Neutrophil (primary cell): Measurements from ENCODE around the gene GADD45GIP1.

ENCODE experiments used
- H3K27ac ChIP-seq: fragments of 200-600 bp; sonication (generic); 2 replicates; pipeline ENCODE4 v1.5.1; 2016; ENCODE audit warnings: mild to moderate bottlenecking, moderate library complexity
- H3K27me3 ChIP-seq: fragments of 200-600 bp; sonication (generic); 2 replicates; pipeline ENCODE4 v1.6.0; 2016; ENCODE audit warnings: mild to moderate bottlenecking
- H3K36me3 ChIP-seq: fragments of 200-600 bp; sonication (generic); 2 replicates; pipeline ENCODE4 v1.5.1; 2017
- H3K4me1 ChIP-seq, 2 experiments: fragments of 200-600 bp in 1 of 2; sonication (generic) in 1 of 2; 1 replicate in 1 of 2; 2 replicates in 1 of 2; pipeline versions ENCODE4 v1.5.1 to v1.6.1; 2013 to 2016; ENCODE audit warnings: low read depth in 1 of 2, low read length in 1 of 2, mild to moderate bottlenecking in 1 of 2, moderate library complexity in 1 of 2; ENCODE audit not compliant: control insufficient read depth in 1 of 2, insufficient read depth in 1 of 2
- H3K4me3 ChIP-seq, 2 experiments: fragments of 200-600 bp in 1 of 2; sonication (generic) in 1 of 2; 1 replicate in 1 of 2; 2 replicates in 1 of 2; pipeline ENCODE4 v1.5.1; 2013 to 2016; ENCODE audit warnings: low read depth in 1 of 2, low read length in 1 of 2, mild to moderate bottlenecking in 1 of 2, moderate library complexity in 1 of 2
- H3K9me3 ChIP-seq: fragments of 200-600 bp; sonication (generic); 2 replicates; pipeline ENCODE4 v1.5.1; 2016
- CTCF ChIP-seq: fragments of 200-600 bp; sonication (generic); IDR thresholded peaks from 2 replicates; pipeline ENCODE4 v1.5.1; 2016; ENCODE audit warnings: antibody characterized with exemption

The GADD45GIP1 gene

GRCh38 chr19:12997179-12997966, 40.4 kb upstream of the GADD45GIP1 start:
- Histone ChIP-seq H3K9me3 (no peaks in the 10 kb centered on the region), H3K27me3 (peaks cover 61% of the 10 kb centered on the region), H3K4me1 (peaks cover 9 to 15% of the 10 kb centered on the region in 2 experiments), H3K4me3 (no peak overlapping the region), H3K36me3 (no peaks in the 10 kb centered on the region), H3K27ac (no peak overlapping the region)
- TF ChIP-seq CTCF = no peak

DNA sequence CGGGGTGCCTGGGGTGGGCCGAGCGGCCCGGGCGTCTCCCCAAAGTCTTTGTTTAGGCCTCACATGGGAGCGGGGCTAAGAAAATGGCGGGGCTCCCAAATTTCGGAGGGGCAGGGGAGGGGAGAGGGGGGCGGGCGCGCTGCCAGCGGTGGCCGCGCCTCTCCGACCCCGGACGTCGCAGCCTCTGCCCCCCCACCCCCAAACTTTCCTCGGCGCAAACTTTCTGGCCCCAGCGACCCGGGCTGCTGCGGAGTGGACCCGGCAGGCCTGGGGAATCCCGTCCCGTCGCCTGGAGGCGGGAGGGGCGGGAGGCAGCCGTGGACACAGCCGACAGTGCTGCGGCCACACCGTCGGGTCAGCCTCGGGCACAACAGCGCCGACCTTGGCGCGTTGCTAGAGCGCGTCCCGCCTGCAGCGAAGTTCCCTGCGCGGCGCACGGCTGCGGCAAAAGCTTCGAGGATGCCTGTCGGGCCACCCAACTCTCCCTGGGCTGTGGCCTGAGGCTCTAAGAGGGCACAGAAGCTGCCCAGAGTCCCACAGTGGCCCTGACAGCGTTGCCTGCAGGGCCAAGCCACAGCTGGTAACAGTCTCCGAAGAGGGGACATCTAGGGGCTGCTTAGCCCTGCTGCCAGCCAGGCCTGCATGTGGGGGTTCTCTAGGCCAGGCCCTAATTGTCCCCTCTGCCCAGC, 39.5 kb upstream of the GADD45GIP1 start:
- Histone ChIP-seq H3K4me1 (peaks cover 9 to 15% of the 10 kb centered on the region in 2 experiments), H3K27me3 (peaks cover 63% of the 10 kb centered on the region), H3K9me3 (no peaks in the 10 kb centered on the region), H3K36me3 (no peaks in the 10 kb centered on the region), H3K27ac (no peak overlapping the region), H3K4me3 (peak overlapping the region in 1 of 2 experiments; percentile 57)
- no peak for TF ChIP-seq CTCF

GRCh38 chr19:12995596-12996405, 38.8 kb upstream of the GADD45GIP1 start:
- Histone ChIP-seq H3K27ac (no peak overlapping the region), H3K9me3 (no peaks in the 10 kb centered on the region), H3K27me3 (peaks cover 68% of the 10 kb centered on the region), H3K4me1 (peaks cover 9 to 15% of the 10 kb centered on the region in 2 experiments), H3K36me3 (no peaks in the 10 kb centered on the region), H3K4me3 (peak overlapping the region; percentile 27 to 57)
- TF ChIP-seq CTCF = no peak

DNA sequence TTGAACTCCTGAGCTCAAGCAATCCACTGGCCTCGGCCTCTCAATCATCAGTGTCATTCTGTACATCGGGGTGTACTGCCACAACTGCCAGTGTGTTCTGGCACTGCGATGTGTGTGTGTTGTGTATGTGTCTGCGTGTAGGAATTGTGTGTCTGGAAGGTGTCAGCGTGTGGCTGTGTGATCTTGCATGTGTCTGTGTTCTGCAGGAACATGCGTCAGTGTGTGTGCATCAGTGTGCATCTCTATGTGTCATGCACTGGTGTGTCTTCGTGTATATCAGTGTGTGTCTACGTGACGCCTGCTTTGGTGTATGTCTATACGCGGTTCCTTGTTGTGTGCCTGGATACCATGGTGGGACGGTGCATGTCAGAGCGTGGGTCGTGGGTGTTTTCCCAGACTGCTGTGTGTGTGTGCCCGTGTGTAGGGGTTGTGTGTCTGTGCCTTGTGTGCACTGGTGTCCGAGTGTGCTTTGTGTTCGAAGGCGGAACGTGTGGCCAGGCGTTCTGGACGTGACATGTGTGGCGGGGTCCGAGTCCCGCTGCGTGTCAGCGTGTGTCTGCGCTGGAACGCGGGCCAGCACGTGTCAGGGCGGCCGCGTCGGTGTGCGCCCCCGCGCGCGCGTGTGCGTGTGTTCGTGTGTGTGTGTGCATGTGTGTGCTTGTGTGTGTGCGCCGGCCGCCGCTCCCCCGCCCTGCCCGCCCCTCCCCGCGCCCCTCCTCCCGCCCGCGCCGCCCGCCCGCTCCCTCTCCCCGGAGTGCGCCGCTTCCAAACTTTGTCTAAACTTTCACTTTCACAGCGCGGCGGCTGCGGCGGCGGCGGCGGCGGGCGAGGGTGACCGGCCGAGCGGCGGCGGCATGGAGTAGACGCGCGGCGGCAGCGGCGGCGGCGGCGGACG, 37.9 kb upstream of the GADD45GIP1 start, which contains the start of gene NFIX:
NFIX (plus strand) TSS at position 775 of the 895 bp plus-strand sequence. CDS start 363 bp downstream, outside the sequence.
- Histone ChIP-seq H3K27ac (no peak within 1 kb of the TSS), H3K36me3 (no peaks in the 10 kb centered on the region), H3K27me3 (peaks cover 75% of the 10 kb centered on the region), H3K4me1 (peaks cover 9 to 15% of the 10 kb centered on the region in 2 experiments), H3K4me3 (peak within 1 kb of the TSS; percentile 27 to 57), H3K9me3 (no peaks in the 10 kb centered on the region)
- no peak for TF ChIP-seq CTCF
